ENCODE measurements around the gene FSHB. TPM values are rescaled to one million over a fixed set of nuclear protein-coding genes. Genes with fewer than 3 reads are reported as not detected.

Gene FSHB
- total and polyA plus RNA-seq, 4 donors, result not detected

DNA sequence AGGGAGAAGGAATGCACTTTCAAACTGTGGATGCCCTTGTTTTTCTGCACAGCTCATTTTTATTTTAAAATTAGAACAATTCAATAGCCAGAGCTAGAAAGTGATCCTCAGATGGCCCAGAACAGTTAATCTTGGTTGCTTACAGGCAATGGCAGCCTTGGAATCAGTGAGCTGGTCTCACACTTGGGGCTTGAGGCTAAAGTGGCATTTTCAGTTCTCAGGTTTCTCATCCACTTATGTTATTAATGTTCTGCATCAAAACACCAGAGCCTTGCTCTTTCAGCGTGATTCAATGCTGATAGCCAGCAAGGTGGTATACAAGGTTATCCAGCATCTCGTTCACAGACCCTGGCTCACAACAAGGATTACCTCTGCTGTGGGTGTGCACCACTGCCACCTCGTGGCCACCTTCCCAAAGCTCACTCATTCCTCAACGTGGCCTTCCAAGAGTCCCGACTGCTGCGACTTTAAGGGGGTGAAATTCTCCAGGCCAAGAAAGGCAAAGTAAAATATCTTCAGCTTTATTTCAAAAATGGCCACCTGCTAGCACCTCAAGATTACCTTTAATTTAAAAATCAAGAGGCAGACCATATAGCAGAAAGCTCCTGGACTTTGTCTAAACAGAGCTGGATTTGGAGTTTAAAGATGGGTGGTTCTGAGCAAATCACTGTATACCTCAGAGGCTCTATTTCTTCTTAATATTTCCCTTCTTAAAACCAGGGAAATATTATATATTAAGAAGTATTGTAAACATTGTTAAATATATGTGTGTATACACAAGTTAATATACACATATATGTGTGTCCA is 34.2 kb upstream of the FSHB start:
- no peaks in the 10 kb centered on the region for H3K36me3 ChIP-seq (ENCODE audit: control insufficient read depth in 4 of 4, insufficient read depth in 3 of 4, low read depth in 1 of 4, low read length in 3 of 4)
- no peak overlapping the region for H3K9ac ChIP-seq (ENCODE audit: low read depth in 1 of 2, low read length in 2 of 2)
- no peaks in the 10 kb centered on the region for H3K9me3 ChIP-seq (ENCODE audit: control insufficient read depth in 4 of 4, low read length in 3 of 4)
- TF ChIP-seq FOXA1 (IDR thresholded peaks at IDR 0.05), result no peak
- peak; percentile 68 to 80 for TF ChIP-seq RAD21 (IDR thresholded peaks at IDR 0.05)
- TF ChIP-seq, protein P1, sequence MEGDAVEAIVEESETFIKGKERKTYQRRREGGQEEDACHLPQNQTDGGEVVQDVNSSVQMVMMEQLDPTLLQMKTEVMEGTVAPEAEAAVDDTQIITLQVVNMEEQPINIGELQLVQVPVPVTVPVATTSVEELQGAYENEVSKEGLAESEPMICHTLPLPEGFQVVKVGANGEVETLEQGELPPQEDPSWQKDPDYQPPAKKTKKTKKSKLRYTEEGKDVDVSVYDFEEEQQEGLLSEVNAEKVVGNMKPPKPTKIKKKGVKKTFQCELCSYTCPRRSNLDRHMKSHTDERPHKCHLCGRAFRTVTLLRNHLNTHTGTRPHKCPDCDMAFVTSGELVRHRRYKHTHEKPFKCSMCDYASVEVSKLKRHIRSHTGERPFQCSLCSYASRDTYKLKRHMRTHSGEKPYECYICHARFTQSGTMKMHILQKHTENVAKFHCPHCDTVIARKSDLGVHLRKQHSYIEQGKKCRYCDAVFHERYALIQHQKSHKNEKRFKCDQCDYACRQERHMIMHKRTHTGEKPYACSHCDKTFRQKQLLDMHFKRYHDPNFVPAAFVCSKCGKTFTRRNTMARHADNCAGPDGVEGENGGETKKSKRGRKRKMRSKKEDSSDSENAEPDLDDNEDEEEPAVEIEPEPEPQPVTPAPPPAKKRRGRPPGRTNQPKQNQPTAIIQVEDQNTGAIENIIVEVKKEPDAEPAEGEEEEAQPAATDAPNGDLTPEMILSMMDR (IDR thresholded peaks at IDR 0.05; ENCODE audit: low read depth, low read length, missing input control), result peak; percentile 66
- TF ChIP-seq FOXA2 (IDR thresholded peaks at IDR 0.05), result no peak
- TF ChIP-seq HNF4A (conservative IDR thresholded peaks at IDR 0.05), result no peak
- no peaks in the 10 kb centered on the region for H3K4me1 ChIP-seq (ENCODE audit: control insufficient read depth in 4 of 4, insufficient read depth in 4 of 4, low read length in 3 of 4)
- 8% methylated on average over 6 of the region's 6 CpGs for WGBS
- no peaks in the 10 kb centered on the region for H3K27me3 ChIP-seq (ENCODE audit: control insufficient read depth in 4 of 4, insufficient read depth in 4 of 4, low read length in 3 of 4)
- H3K4me3 ChIP-seq (ENCODE audit: low read depth in 1 of 3, low read length in 3 of 3), result no peak overlapping the region
- DNase-seq (ENCODE audit: low spot score), result peak; percentile 56
- H3K27ac ChIP-seq (ENCODE audit: low read depth in 1 of 2, low read length in 2 of 2), result no peak overlapping the region

DNA sequence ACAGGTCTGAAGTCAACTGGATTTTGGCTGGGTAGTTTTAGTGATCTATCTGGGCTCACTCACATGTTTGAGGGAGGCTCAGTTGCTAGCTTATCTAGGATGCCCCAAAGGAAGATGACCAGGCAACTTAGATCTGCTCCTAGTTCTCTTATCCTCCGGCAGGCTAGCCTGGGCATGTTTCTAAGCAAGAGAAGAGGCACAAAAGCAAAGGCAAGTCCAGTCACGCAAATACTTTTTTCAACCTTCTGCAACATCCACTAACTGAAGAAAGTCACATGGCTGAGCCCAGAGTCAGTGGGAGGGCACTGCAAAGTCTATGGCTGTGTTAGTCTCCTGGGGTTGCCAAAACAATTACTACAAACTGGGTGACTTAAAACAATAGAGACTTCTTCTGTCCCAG is 32.9 kb upstream of the FSHB start:
- H3K4me1 ChIP-seq (ENCODE audit: control insufficient read depth in 4 of 4, insufficient read depth in 4 of 4, low read length in 3 of 4), result no peaks in the 10 kb centered on the region

More for the DNA sequence above, 32.9 kb upstream of the FSHB start:
- Histone ChIP-seq H3K9me3 (ENCODE audit: control insufficient read depth in 4 of 4, low read length in 3 of 4) (no peaks in the 10 kb centered on the region), H3K36me3 (ENCODE audit: control insufficient read depth in 4 of 4, insufficient read depth in 3 of 4, low read depth in 1 of 4, low read length in 3 of 4) (no peaks in the 10 kb centered on the region), H3K27me3 (ENCODE audit: control insufficient read depth in 4 of 4, insufficient read depth in 4 of 4, low read length in 3 of 4) (no peaks in the 10 kb centered on the region), H3K4me3 (ENCODE audit: low read depth in 1 of 3, low read length in 3 of 3) (no peak overlapping the region), H3K27ac (ENCODE audit: low read depth in 1 of 2, low read length in 2 of 2) (no peak overlapping the region), H3K9ac (ENCODE audit: low read depth in 1 of 2, low read length in 2 of 2) (no peak overlapping the region)
- 87% methylated on average over 2 of the region's 2 CpGs for WGBS
- DNase-seq (ENCODE audit: low spot score), result no peak
- no peak for TF ChIP-seq RXRA (IDR thresholded peaks at IDR 0.05)
- TF ChIP-seq JUND (IDR thresholded peaks at IDR 0.05), result no peak
- TF ChIP-seq YY1 (IDR thresholded peaks at IDR 0.05), result no peak
- TF ChIP-seq HNF4G (IDR thresholded peaks at IDR 0.05), result no peak
- TF ChIP-seq, protein P2, sequence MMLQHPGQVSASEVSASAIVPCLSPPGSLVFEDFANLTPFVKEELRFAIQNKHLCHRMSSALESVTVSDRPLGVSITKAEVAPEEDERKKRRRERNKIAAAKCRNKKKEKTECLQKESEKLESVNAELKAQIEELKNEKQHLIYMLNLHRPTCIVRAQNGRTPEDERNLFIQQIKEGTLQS (IDR thresholded peaks at IDR 0.05), result no peak
- TF ChIP-seq, protein P3, sequence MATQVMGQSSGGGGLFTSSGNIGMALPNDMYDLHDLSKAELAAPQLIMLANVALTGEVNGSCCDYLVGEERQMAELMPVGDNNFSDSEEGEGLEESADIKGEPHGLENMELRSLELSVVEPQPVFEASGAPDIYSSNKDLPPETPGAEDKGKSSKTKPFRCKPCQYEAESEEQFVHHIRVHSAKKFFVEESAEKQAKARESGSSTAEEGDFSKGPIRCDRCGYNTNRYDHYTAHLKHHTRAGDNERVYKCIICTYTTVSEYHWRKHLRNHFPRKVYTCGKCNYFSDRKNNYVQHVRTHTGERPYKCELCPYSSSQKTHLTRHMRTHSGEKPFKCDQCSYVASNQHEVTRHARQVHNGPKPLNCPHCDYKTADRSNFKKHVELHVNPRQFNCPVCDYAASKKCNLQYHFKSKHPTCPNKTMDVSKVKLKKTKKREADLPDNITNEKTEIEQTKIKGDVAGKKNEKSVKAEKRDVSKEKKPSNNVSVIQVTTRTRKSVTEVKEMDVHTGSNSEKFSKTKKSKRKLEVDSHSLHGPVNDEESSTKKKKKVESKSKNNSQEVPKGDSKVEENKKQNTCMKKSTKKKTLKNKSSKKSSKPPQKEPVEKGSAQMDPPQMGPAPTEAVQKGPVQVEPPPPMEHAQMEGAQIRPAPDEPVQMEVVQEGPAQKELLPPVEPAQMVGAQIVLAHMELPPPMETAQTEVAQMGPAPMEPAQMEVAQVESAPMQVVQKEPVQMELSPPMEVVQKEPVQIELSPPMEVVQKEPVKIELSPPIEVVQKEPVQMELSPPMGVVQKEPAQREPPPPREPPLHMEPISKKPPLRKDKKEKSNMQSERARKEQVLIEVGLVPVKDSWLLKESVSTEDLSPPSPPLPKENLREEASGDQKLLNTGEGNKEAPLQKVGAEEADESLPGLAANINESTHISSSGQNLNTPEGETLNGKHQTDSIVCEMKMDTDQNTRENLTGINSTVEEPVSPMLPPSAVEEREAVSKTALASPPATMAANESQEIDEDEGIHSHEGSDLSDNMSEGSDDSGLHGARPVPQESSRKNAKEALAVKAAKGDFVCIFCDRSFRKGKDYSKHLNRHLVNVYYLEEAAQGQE (IDR thresholded peaks at IDR 0.05), result no peak
- TF ChIP-seq RAD21 (IDR thresholded peaks at IDR 0.05), result no peak
- no peak for TF ChIP-seq FOXA2 (IDR thresholded peaks at IDR 0.05)
- TF ChIP-seq GABPA (IDR thresholded peaks at IDR 0.05 in 1 of 2, conservative IDR thresholded peaks at IDR 0.05 in 1 of 2), result no peak
- TF ChIP-seq FOXA1 (IDR thresholded peaks at IDR 0.05), result no peak
- no peak for TF ChIP-seq NR2F2 (IDR thresholded peaks at IDR 0.05)
- no peak for TF ChIP-seq EGR1 (IDR thresholded peaks at IDR 0.05; ENCODE audit: low read depth in 2 of 2)
- TF ChIP-seq, protein P4, sequence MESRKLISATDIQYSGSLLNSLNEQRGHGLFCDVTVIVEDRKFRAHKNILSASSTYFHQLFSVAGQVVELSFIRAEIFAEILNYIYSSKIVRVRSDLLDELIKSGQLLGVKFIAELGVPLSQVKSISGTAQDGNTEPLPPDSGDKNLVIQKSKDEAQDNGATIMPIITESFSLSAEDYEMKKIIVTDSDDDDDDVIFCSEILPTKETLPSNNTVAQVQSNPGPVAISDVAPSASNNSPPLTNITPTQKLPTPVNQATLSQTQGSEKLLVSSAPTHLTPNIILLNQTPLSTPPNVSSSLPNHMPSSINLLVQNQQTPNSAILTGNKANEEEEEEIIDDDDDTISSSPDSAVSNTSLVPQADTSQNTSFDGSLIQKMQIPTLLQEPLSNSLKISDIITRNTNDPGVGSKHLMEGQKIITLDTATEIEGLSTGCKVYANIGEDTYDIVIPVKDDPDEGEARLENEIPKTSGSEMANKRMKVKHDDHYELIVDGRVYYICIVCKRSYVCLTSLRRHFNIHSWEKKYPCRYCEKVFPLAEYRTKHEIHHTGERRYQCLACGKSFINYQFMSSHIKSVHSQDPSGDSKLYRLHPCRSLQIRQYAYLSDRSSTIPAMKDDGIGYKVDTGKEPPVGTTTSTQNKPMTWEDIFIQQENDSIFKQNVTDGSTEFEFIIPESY (IDR thresholded peaks at IDR 0.05), result no peak
- TF ChIP-seq TAF1 (conservative IDR thresholded peaks at IDR 0.05), result no peak
- TF ChIP-seq, protein P1 (IDR thresholded peaks at IDR 0.05; ENCODE audit: low read depth, low read length, missing input control), result no peak
- TF ChIP-seq, protein P5, sequence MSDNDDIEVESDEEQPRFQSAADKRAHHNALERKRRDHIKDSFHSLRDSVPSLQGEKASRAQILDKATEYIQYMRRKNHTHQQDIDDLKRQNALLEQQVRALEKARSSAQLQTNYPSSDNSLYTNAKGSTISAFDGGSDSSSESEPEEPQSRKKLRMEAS (IDR thresholded peaks at IDR 0.05), result no peak
- TF ChIP-seq HNF4A (conservative IDR thresholded peaks at IDR 0.05), result no peak
- TF ChIP-seq SP1 (IDR thresholded peaks at IDR 0.05), result no peak

Measured in liver (tissue), 9 donors.